Sigmoid colon (tissue), 4 donors: ENCODE results near the gene CRTC1.

Experiments
- CTCF ChIP-seq, 4 experiments: fragments of 450-650 bp in 3 of 4; fragments of 200-600 bp in 1 of 4; IDR thresholded peaks; one replicate each; pipeline ENCODE4 v1.5.1; 2016 to 2019; ENCODE audit warnings: antibody characterized with exemption in 4 of 4, mild to moderate bottlenecking in 3 of 4, moderate library complexity in 2 of 4
- EP300 ChIP-seq, 4 donors: sonication (generic); formaldehyde crosslinking; IDR thresholded peaks; one replicate each; pipeline ENCODE4 v1.6.1; 2017; ENCODE audit warnings: antibody characterized with exemption in 4 of 4
- POLR2A ChIP-seq, 2 donors: fragments of 450-650 bp; IDR thresholded peaks; one replicate each; pipeline ENCODE4 v1.6.1; 2016; ENCODE audit warnings: antibody characterized with exemption in 2 of 2, mild to moderate bottlenecking in 2 of 2, moderate library complexity in 2 of 2

- TF ChIP-seq EP300 (IDR thresholded peaks at IDR 0.05) (no peak), CTCF (IDR thresholded peaks at IDR 0.05) (no peak), POLR2A (IDR thresholded peaks at IDR 0.05) (no peak)
These were observed 17.2 kb upstream of the CRTC1 start for GRCh38 chr19:18666317-18666716.
